Fibroblast of upper back skin (primary cell): ENCODE measurements around the gene CCDC68.

ENCODE experiments used
- DNase-seq: peaks from one replicate; pipeline ENCODE4 v3.0.0-alpha.2; 2013

CCDC68 gene, protein sequence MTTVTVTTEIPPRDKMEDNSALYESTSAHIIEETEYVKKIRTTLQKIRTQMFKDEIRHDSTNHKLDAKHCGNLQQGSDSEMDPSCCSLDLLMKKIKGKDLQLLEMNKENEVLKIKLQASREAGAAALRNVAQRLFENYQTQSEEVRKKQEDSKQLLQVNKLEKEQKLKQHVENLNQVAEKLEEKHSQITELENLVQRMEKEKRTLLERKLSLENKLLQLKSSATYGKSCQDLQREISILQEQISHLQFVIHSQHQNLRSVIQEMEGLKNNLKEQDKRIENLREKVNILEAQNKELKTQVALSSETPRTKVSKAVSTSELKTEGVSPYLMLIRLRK

DNA sequence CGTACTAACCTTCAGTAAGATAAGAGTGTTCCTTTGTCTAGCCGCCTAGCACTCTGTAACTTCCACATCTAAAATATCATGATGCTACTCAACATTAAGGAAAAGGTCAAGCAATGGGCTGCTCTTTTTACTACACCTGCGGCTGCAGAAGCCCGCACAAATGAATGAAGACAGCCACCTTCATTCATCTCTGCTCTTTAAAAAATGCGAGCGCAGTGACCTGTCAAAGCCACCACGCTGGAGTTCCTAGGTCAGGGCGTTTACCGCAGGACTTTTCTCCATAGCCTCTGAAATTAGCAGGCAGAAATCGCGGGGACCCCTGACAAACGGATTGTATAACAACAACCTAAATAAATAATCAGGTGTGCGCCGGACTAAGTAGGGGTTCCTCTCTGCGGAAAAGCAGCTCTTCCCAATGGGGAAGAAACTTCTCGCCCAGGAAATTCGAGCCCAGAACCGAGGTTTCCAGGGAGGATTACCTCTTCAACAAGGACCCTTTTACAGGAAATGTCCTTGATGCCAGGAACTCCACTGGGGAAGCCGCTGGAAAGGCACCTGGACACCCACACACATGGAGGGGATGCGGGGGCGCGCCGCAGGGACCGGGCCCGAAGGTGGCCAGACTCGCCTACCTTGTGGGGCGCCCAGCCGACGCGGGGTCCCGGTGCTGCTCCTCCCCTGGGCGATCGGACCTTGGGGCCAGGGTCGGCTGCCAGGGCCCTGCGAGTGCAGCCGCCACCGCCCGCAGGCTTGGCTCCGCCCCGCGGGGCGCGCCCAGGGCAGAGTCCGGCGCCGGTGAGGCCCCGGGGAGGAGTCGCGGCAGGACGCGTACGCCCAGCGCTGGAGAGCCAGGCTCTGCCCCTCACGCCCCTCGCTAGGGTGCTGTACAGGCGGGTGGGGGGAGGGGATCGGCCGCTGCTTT, at the start of gene CCDC68:
Gene CCDC68, minus strand, starts transcription at position 758 of the 922 bp plus-strand sequence. CDS start 16,670 bp downstream, outside the sequence.
- DNase-seq = no peak

DNA sequence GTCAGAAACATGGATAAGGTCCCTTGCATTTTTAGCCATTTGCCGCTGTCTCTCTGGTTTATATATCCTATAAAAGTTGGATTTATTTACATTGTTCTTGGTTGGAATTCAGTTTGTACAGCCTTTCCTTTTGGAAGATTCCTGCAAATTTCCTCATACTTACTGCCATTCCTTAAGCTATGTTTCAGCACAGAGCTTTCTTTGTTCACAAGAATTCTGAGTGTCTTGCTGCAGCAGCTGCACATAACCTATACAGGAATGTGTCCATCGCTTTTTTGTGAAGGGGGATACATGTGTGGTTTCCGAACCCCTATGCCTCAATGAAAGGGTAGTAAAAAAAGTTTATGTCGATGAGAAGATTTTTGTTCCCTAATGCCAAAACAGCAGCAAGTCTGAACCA, 48.3 kb upstream of the CCDC68 start:
- DNase-seq = peak; percentile 18

DNA sequence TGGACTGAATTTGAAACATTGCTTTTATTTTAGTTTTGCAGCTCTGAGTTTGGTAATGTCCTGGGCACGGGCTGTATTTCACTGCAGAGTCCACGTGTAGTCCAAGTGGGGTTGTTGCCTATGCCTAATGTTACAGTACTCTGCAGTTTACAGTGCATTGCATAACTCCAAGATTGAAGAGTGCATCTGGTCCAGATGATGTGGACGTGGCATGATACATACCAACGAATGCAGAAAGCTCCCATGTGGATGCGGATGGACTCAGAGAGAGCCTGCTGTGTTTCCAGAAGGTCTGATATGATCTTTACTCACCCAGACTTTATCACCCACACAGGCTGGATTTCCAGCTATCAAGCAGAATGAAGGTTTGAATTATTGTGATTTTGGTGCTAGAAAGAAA, 44.4 kb upstream of the CCDC68 start:
- peak; percentile 50 for DNase-seq

DNA sequence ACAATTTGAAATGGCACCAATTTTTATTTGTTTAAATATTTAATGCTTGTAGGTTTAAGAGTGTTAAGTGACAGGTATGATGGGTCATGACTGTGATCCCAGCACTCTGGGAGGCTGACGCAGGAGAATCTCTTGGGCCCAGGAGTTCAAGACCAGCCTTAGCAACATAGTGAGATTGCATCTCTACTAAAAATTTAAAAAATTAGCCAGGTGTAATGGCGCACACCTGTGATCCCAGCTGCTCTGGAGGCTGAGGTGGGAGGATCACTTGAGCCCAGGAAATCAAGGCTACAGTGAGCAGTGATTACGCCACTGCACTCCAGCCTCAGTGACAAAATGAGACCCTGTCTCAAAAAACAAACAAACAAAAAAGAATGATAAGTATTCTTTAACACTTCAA, 43.0 kb upstream of the CCDC68 start:
- DNase-seq = no peak

DNA sequence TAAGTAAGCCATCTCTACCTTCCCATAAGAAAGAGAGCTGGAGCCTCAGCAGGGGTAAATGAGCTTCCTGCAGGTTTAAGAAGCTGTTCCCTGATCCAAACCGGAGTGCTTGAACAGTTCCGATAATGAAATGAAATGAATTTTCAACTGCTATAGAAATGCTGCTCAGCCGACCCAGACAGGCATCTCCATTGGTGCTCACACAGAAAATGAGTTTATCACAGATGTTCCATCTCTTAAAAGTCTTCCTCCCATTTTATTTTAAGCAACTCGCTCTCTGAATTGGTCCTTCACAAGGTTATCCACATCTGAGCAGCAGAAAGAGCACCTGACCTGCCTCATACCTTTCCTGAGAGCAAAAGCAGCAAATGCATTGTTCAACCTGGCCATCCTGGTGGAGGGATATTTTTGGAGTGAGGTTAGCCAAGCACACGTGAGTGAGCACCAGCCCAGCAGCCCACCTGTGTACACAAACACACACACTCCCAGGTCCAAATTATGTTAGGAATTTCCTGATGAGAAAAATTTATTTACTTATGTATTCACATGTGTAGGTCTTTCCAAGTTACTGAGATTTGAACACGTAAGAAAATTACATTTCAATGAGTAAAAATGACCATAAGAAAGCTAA, 42.2 kb upstream of the CCDC68 start:
- no peak for DNase-seq

DNA sequence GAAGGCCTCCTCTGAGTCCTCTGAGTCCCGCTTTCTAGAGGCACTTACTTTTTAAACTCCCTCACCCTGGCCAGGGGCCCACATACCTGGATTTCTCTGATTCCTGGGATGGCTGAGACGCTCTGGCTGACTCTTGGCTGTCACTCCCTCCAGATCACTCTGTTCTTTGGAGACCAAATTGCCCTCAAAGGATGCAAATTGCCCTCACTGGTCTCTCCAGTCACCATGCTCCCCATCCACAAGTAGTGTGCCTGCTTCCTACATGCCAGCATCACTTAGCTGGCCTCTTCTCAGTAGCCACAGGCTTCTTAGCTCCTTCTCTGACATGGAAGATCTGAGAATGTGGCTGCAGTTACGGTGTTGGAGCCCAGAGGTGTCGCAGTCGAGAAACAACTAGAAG, 41.3 kb upstream of the CCDC68 start:
- DNase-seq = no peak

DNA sequence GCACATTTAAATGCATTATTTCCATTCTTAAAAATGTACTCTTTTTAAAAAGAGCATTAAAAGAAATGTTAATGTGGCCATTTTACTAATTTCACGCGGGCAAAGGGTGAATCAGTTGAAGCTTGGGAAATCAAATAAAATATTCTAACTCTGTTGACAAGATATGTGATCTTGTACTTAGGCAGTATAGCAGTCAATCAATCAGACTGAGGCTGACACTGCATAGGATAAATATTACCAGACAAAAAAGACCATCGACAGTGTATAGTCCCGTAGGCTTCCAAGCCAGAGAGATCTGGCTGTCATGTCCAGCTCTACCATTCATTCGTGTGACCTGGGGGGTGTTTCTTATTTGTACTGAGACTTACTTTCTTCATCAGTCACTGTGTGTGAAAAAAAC, 39.8 kb upstream of the CCDC68 start:
- DNase-seq = no peak

DNA sequence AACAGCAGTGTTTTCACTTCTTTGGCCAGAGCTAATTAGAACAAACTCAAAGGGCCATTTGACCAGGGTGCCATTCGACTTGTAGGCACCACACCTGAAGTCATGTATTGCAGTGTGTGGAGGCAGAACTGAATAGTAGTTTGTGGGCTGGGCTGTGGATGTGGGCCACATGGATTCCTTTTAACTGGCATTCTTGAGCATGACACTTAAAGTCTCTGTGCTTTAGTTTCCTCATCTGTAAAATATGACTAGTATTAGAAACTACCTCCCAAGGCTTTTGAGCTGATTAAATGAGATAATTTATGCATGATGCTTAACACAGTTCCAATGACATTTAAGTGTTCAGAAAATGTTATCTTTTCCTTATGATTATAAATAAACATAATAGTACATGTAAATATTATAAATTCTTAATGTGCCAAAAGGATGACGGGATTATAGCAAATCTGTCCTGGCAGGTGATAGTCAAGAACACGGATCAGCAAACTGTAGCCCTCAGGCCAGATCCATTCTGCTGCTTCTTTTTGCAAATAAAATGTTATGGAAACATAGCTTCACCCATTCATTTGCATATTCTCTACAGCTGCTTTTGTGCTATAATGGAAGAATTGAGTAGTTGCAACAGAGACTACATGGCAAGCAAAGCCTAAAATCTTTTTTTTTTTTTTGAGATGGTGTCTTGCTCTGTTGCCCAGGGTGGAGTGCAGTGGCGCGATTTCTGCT, 36.3 kb upstream of the CCDC68 start:
- DNase-seq = no peak

DNA sequence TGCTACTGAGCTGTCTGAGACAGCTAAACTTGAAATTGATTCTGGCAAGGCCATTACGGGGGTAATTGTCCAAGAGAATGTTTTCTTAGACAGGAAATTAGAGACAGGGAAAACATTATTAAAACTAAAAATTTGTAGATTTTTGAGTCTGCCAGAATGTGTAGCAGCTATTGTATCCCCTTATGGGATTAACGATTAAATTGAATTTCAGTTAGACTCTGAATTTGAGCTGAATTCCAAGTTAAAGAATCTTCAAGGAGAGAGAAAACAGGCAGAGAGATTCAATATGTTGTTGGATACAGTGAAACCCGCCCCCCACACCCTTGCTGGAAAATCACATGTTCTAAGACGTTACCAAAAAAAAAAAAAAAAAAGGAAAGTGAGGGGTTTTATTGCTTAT, 32.7 kb upstream of the CCDC68 start:
- DNase-seq = no peak

DNA sequence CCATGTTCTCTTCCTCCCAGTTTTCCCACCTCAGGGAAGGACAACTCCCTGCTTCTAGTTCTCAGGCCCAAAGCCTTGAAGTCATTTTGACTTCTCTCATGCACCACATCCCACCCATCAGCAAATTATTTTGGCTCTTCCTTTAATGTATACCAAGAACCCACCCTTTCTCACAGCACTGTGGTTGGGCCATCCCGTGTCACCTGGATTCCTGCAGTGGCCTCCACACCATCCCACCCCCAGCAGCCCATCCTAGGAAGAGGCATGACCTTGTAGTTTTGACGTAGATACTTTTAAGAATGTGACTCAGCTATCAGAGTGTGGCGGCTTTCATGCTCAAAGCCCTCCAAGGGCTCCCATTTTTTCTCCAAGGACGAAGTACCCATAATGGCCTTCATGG, 25.6 kb upstream of the CCDC68 start:
- DNase-seq = no peak

DNA sequence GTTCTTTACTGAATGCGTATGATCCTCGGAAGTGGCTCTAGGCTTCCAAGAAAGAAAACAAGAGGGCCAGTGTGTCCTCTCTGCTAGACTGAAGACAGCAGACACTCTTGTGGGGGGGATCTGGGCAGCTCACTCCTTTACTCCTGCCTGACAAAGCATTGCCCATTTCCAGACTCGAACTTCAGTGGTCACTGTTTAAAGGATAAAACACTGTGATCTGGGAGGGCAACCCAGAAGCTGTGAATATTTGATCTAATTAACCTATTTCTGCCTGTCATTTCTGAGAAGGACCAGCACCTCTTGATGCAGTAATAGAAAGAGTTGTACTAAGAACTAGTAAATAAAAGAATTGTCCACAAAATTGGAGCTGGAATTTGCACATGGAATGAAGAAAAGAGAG, 24.5 kb upstream of the CCDC68 start:
- DNase-seq = no peak

DNA sequence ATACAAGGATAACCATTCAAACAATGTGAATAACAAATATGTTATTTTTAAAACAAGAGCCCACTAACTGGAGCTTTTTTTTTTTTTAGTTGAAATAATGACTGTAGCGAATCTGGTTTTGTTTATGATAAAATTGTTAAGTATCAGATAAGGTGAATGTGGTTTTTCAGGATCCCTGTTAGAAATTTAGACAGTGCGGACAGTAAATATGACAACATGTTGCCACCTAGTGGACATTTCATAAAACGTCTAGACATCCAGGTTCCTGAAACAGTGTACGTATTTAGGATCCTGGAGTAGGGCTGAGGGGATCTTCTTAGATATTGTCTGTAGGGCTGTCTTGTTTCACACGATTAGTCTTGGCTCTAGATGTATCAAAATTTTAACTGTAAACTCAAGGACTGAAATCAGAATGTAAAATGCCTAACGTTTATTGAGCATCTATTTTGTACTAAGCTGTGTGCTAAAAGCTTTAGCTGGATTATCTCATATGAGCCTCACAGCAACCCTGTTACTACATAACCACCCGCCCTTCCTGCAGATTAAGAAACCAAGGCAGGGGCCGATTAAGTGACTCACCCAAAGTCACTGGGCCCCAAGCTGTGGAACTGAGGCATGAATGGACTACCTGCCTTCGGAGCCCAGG, 23.9 kb upstream of the CCDC68 start:
- DNase-seq = peak; percentile 76

DNA sequence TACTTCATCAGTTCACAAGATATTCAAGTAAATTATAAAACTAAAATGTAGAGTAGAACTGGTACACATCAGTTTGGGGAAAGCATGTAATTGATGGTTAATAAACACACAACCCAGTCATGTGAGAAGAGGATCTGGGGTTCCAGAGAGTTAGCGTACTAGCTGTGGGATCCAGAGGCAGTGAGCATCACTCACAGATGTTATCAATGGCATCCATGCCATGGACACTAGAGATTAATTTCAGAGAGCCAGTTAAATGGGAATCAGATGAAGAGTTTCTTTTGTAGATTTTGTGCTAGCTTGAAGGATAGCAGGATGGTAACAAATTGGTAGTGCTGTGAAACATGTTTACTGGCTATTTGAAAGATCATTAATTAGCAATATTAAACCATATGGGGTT, 21.8 kb upstream of the CCDC68 start:
- DNase-seq = no peak

DNA sequence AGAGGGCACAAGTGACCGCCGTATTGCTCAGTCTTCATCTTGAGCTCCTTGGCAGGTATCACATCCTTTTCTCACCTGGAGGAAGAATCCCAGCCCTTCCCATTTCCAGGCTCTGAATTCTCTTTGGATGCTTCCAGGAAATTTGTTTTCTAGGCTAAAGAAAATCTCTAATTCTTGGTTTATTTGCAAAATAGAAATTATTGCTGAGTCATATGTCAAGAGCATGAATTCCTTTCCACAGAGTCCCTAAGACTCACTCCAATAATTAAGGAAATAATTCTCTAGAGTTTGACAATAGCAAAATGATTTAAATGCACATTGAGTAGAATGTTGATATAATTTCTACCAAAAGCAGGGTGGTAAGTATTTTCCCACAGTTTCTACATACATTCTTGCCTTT, 16.3 kb upstream of the CCDC68 start:
- no peak for DNase-seq

DNA sequence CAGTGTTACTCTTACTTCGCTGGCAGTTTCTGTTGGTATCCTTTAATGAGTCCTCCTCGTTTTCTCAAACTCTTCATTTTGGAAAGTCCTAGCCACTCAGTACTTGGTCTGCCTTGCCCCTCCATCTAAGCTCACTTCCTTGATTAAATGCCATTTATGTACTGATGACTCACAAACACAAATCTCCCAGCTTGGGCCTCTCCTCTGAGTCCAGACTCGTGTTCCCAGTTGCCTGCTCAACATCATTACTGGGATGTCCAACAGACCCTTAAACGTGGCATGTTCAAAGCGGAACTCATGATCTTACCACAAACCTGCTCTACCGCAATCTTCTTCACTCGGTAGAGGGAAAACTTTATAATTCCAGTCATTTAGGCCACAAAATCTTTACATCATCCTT, 13.8 kb upstream of the CCDC68 start:
- DNase-seq = no peak

DNA sequence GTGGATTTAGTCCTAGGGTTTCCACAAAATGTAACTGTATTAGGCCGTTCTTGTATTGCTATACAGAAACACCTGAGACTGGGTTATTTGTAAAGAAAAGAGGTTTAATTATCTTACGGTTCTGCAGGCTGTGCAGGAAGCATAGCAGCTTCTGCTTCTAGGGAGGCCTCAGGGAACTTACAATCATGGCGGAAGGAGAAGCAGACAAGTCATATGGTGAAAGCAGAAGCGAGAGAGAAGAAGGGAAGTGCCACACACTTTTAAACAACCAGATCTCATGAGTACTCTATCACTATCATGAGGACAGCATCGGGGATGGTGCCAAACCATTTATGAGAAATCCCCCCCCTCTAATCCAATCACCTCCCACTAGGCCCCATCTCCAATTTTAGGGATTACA, 9.5 kb upstream of the CCDC68 start:
- DNase-seq = no peak

DNA sequence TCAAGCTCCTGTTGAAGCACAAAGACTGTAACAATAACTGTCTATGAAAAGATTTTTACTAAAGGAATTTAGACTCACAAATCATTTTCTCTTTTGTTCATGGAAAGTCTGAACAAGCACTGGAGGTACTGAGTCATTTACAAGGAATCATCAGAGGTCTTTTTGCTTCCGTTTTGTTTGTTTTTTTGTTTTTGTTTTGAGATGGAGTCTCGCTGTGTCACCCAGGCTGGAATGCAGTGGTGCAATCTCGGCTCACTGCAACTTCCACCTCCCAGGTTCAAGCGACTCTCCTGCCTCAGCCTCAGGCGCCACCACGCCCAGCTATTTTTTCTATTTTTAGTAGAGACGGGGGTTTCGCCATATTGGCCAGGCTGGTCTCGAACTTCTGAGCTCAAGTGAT, 9.0 kb upstream of the CCDC68 start:
- DNase-seq = peak; percentile 24

DNA sequence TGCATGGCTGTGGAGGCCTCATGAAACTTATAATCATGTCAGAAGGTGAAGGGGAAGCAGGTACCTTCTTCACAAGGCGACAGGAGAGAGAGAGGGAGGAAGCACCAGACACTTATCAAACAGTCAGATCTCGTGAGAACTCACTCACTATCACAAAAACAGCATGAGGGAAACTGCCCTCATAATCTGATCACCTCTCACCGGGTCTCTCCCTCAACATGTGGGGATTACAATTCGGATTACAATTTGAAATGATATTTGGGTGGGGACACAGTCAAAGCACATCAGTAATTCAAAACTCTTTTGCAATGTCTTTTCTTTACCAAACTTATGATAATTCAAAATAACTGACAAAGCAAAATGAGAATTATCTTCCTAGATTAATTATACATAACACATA, 8.5 kb upstream of the CCDC68 start:
- no peak for DNase-seq

DNA sequence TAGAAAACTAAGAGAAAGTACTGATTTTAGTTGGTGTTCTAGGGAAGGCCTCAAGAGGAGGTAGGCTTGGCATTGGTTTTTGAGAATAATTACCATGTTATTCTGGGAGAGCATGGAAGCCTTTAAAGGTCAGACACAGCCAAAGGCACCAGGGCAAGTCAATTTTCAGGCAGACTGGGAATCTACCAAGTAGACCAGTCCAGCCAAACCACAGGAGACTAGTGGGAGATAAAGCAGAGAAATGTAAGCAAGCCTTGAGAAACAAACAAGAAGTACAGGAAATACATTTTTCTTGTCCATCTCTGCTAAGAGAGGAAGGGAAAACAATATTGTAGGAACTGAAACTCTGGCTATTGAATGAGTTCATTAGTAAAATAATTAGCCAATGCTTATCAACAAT, 5.5 kb upstream of the CCDC68 start:
- DNase-seq = no peak

DNA sequence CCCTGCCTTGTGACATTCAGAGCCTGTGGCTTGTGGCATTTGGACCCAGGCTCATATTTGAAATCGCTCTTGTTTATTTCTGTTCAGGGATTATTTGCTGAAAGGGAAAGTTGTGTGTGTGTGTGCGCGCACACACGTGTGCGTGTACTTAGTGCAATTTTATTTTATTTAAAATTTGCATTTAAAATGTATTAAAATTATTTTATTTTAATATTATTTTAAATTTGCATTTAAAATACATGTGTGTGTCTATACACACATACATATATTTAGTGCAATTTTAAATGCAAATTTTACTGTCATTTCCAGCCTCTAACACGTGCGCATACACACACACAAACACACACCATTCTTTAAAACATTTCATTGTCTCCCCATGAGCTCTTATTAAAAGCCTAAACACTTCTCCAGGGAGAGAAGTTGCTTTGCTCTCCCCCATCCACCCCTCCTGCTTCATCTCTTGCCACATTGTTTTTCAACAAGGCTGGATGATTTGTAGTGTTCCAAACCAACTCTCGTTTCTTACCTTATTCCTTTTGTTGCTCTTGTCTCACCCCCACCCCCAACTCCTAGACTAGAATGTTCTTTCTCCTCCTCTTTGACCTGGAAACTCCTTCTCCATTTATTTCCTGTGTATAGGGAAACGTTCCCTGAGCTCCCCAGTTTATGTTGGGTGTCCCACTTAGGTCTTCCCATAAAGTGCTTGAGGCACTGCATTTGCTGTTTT, 3.8 kb upstream of the CCDC68 start:
- DNase-seq = no peak

DNA sequence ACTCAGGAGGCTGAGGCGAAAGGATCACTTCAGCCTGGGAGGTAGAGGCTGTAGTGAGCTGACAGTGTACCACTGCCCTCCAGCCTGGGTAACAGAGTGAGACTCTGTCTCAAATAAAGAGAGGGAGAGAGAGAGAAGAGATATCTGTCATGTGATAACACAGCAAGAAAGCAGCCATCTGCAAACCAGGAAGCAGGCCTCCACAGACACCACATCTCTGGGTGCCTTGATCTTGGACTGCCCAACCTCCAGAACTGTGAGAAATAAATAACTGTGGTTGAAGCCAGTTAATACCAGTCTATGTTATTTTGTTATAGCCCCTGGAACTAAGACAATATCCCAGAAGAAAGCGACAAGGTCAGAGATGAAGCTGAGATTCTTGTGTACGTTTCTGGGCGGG, 2.6 kb upstream of the CCDC68 start:
- no peak for DNase-seq

DNA sequence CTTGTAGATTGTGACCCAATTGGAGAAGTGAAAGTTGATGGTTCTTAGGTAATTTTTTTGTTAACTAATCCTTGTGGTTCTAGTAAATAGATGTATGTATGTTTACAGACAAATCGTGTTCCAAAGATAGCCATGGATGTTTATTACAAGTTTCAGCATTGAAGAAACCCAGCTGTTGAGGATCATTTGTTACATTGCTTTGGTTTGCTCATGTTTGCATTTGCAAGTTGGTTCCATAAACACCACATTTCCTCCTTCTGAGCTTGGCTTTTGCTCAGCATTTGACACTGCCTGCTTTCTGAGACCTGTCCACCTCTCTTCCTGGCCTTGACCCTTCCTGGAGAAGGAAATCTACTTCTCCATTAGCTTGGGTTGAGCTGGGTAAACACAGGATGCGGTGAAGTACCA, 1.8 kb upstream of the CCDC68 start:
- DNase-seq = no peak
